Measurements from ENCODE around the gene SLC39A13.

The SLC39A13 gene

DNA sequence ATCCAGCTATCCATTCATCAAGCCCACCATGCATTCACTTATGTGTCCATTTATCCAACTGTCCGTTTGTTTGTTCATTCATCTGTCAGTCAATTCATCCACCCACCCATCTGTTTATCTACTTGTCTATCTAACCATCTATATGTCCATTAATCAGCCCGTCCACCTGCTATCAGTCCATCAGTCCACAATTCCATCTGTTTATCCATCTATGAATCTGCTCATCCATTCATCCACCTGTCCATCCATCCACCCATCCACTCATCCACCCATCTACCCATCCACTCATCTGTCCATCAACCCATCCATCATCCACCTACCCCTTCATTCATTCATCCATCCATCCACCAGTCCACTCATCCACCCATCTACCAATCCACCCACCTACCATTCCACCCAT, 29.1 kb upstream of the SLC39A13 start:
- no peak overlapping the region for H3K4me3 ChIP-seq (ENCODE audit: low read length)
- DNase-seq (ENCODE audit: low read depth, low spot score), result no peak

DNA sequence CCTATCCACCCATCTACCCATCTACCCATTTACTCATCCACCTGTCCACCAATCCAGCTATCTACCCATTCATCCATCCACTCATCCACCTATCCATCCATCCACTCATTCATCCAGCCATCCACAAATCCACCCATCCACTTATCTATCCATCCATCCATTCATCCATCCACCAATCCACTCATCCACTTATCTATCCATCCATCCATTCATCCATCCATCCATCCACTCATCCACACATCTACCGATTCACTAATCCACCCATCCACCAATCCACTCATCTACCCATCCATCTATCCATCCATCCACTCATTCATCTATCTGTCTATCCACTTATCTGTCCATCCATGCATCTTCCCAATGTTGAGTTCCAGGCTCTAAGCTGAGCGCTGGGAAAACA, 28.3 kb upstream of the SLC39A13 start:
- DNase-seq (ENCODE audit: low read depth, low spot score), result no peak
- no peak overlapping the region for H3K4me3 ChIP-seq (ENCODE audit: low read length)

DNA sequence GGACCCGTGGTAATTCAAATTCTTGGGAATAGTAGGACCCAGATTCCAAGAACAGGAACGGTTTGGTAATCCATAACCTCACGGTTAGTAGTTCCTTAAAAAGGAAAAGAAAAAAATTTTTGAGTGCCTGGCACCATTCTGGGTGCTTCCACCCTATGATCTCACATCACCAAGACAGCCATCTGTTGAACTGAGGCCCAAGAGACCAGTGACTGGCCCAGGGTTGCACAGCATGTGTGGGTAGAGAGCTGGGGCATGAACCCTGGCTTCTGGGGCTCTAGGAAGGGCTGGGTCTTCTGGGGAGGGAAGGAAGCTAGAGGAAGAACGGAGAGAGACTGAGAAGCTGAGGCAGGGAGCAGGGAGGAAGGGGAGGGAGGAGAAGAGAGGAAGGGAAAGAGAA, 25.3 kb upstream of the SLC39A13 start:
- no peak for DNase-seq (ENCODE audit: low read depth, low spot score)
- no peak overlapping the region for H3K4me3 ChIP-seq (ENCODE audit: low read length)

DNA sequence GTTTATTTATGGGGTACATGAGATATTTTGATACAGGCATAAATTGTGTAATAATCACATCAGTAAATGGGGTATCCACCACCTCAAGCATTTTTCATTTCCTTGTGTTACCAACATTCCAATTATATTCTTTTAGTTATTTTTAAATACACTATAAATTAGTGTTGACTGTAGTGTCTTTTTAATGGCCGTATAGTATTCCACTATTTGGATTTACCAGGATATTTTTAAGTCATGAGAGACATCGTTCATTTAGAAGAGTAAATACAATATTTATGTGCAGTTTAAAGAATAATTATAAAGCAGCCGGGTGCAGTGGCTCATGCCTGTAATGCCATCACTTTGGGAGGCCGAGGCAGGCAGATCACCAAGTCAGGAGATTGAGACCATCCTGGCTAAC, 23.9 kb upstream of the SLC39A13 start:
- no peak for DNase-seq (ENCODE audit: low read depth, low spot score)
- no peak overlapping the region for H3K4me3 ChIP-seq (ENCODE audit: low read length)

DNA sequence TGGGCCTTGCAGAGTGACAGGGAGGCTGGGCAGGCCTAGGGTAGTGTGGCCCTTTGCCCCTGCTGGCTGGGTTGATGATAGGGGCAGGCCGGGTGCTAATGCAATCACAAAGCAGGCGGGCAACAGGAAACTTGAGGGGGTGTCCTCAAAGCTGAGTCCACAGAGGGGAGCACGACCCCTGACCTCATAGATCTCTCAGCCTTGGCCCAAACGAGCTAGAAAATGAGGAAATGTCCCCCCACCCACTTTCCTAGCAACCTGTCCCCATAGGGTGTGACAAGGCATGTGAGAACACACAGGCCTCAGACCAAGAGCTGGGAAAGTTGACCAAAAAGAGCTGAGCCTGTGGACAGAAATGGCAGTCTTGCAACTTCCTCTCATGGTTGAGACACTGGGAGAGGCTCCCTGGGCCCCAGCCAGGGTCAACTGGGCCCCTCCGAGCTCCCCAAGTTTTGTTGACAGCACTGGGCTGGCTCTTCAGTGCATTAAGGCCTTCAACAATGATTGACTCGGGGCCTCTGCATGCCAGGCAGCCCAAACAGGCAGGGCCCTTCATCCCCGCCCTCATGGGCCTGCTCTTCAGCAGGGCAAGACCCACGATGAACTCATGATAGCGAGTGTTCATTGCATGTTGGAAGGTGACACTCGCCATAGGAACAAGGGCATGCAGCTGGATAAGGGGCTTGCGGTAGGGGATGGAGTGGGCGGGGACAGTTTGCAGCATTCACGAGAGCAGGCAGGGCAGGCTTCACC, 20.3 kb upstream of the SLC39A13 start:
- no peak for DNase-seq (ENCODE audit: low read depth, low spot score)
- no peak overlapping the region for H3K4me3 ChIP-seq (ENCODE audit: low read length)

DNA sequence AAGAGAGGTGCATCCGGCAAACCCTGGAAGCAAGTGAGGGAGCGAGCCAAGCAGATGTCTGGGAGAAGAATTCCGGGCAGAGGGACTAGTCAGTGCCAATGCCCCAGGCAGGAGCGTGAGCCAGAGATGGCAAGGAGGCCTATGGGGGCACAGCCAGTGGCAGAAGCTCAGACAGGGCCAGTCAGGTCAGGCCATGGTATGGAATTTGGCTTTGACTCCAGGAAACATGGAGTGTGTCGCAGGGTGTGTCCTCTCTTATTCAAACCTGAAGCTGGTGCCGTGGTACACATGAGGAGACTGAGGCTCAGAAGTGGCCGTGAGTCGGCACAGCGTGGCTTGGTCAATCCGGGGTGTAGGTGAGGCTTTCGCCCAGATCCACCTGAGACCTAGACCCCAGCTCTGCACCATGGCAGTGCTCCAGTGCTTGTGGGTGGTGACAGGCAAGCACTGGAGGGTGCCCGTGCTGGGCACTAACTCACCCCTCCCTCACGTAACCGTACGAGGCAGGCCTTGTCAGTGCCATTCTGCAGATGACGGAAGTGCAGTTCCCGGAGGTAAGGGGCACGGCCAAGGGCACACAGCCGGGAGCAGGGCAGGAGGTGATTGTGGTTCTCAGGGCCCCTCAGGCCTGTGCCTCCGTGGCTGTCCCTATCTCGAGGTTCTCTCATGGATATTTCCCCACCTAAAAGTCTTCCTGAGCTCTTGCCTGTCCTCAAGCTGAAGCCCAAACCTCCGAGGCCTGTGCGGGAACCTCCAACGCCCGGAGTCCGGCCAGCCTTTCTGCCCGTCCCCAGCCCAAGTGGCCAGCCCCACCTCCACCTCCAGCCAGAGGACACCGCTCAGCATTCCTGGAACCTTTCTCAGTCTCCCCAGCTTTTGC, 19.5 kb upstream of the SLC39A13 start:
- no peak for DNase-seq (ENCODE audit: low read depth, low spot score)
- no peak overlapping the region for H3K4me3 ChIP-seq (ENCODE audit: low read length)

DNA sequence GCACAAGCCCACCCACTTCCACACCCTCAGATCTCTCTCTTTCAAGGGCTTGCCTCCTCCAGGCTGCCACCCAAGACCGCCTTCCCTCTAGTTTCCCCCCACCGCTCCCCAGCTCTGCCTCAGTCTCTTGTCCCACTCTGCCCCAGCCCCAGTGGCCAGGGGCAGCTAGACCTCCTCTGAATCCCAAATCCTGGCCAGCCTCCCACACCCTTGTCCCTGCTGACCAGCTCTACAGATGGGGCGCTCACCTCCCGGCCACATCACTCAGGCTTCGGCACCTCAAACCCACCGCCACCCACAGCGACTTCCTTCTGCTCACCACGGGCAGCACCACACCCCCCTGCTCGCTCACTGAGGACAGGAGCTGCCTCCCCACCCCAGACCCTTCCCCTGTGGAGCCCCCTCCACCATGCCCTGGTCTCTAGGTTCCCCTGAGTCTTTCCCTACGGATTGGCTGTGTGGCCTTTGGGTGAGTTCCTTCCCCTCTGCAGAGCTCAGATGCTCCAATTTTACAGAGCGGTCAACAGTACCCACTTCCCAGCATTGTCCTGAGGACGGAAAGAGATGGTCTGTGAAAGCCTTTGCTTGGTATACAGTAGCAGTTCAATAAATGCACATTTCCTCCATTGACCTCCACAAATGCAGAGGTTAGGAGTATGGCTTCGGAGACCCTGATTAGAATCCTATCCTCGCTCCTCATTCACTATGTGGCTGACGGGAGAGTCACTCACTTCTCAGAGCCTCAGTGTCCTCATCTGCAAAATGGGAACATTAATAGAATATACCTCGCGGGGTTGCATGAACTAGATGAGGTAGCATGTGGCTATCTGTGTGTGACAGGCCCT, 18.6 kb upstream of the SLC39A13 start:
- DNase-seq (ENCODE audit: low read depth, low spot score), result no peak
- no peak overlapping the region for H3K4me3 ChIP-seq (ENCODE audit: low read length)

DNA sequence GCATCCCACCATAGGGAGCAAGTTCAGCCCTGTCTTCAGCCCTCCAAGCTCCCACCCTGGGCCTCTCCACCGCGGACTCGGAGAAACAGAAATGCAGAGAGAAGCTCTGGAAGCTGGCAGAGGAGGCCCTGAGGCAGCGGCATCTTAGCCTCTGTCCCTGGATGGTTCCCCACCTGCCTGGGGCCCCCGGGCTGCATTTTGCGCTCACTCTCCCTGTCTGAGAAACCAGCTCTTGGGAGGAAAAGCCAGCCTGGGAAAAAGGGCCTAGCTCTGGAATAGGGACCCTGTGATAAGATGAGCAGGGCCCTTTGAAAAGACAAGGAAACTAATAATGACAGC, 18.0 kb upstream of the SLC39A13 start:
- DNase-seq (ENCODE audit: low read depth, low spot score), result no peak

DNA sequence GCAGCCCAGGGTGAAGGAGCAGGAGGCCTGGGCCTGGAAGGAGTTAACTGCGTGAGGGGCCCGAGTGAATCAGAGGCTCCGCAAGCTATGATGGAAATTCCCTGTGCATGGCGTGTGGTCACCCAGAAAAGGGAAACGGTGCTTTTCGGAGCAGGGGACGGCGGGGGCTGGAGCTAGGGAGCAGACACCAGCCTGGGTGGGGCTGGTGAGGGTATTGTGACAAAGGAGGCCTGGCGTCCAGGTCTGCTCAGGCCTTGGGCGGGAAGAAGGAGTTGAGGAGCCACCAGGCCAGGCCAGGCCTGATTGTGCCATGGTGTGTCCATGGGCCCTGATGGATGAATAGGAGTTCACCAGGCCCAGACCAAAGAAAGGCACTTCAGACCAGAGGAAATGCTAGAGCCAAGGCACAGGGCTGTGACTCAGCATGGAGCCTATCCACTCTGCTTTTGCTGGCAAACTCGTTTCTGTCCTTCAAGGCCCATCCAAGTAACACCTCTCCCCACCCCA, 17.3 kb upstream of the SLC39A13 start:
- H3K4me3 ChIP-seq (ENCODE audit: low read length), result no peak overlapping the region
- DNase-seq (ENCODE audit: low read depth, low spot score), result no peak

More for the DNA sequence above, 18.0 kb upstream of the SLC39A13 start:
- no peak overlapping the region for H3K4me3 ChIP-seq (ENCODE audit: low read length)

DNA sequence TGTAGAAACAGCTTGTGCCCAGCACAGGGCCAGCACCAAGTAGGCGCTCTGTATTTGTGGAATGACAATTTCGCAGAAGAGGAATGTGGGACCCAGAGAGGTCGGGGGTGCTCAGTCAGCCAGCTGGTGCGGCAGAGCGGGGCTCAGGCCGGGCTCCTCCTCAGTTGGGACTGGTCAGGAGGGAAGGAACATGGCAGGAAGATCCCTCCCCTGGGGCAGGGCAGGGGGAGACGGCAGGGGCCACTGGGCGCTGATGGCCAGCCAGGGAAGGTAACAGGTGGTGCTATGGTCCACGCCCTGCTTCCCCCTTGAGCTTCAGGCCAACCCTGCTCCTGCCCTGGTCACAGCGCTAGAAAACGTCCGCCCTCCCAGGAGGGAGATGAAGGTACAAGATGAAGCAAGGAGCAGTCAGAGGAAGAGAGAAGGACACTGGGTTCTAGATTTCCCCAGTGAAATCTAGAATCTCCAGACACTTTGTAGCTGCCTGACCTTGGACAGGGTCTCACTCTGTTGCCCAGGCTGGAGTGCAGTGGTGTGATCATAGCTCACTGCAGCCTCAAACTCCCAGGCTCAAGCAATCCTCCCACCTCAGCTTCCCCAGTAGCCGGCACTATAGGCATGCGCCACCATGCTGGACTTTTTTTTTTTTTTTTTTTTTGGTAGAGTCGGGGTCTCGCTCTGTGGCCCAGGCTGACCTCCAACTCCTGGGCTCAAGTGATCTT, 16.5 kb upstream of the SLC39A13 start:
- DNase-seq (ENCODE audit: low read depth, low spot score), result no peak
- no peak overlapping the region for H3K4me3 ChIP-seq (ENCODE audit: low read length)

DNA sequence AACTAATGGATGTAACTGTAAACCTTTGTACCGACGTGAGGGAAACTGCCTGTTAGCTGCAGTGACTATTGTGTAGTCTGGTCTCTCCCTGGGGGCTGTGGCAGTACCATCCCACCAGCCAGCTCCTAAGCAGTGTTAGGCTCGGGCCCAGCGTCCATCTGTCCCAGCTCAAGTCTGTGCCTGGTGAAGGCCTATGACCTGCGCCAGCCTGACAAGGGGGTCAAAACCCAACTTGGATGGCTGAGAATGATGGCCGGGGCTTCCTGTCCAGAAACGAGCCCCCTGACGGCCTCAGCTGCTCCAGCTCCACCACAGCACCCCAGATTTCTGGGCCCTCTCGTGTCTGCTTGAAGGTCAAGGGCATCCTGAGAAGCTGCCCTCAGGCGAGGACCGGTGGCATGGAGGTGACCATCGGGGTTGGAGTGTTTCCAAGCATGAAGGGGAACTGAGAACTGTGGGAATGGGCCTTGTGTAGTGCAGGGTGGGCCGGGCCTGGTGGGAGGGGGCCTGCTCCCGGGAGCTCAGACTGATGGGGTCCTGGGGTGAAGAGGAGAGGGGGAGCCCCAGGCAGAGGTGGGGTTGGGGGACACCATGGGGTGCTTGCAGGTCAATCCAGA, 15.7 kb upstream of the SLC39A13 start:
- H3K4me3 ChIP-seq (ENCODE audit: low read length), result no peak overlapping the region
- no peak for DNase-seq (ENCODE audit: low read depth, low spot score)

DNA sequence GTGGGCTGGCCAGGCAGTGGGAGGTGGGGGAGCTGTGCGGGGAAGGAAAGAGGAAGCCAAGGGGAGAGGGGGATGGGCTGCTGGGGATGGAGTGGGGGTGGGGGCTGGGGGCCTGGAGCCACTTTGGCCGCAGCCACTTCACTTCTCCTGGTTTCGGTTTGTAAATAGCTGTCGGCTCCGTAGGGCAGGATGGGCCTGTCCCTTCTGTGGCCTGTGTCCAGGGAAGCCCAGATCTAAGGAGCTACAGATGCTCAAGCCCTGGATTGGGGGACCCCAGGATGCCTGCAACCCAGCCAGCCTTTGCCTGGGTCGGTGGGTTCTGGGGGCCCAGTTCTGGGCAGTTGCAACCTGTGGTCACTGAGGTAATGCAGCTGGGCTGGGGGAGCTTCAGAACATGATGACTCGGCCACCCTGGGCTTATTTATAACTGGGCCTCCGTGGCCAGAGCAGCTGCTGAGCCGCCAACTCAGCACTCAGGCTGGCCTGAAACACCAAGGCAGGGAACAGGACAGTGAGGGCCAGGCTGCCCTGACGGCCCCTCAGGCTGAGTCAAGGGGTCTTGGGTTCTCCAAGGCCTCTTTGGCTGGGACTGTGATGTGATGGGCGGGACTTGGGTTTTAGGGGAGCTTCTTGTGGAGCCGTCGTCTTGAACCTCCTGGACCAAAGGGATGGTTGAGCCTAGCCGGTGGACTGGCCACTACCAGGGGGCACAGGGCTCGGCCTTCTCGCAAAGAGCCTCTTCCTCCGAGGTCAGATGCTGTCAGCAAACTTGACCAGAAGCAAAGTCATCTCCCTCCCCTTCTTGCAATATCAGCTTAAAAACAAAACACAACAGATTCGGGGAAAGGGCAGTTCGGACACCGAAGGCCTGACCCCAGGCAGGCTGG, 15.0 kb upstream of the SLC39A13 start:
- H3K4me3 ChIP-seq (ENCODE audit: low read length), result no peak overlapping the region
- DNase-seq (ENCODE audit: low read depth, low spot score), result no peak

DNA sequence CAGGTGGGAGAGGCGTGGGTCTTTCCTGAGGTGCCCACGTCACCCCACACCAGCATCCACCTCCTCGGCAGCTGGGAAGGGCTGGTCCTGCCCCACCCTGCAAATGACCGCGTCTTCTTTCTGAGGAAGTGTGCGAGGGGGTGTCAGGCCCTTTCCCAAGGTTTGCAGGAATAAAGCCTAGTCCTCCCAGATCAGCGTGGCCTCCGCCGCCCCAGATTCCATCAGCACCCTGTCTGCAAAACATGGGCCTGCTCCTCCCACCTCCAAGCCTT, 14.4 kb upstream of the SLC39A13 start:
- DNase-seq (ENCODE audit: low read depth, low spot score), result no peak
- no peak overlapping the region for H3K4me3 ChIP-seq (ENCODE audit: low read length)

DNA sequence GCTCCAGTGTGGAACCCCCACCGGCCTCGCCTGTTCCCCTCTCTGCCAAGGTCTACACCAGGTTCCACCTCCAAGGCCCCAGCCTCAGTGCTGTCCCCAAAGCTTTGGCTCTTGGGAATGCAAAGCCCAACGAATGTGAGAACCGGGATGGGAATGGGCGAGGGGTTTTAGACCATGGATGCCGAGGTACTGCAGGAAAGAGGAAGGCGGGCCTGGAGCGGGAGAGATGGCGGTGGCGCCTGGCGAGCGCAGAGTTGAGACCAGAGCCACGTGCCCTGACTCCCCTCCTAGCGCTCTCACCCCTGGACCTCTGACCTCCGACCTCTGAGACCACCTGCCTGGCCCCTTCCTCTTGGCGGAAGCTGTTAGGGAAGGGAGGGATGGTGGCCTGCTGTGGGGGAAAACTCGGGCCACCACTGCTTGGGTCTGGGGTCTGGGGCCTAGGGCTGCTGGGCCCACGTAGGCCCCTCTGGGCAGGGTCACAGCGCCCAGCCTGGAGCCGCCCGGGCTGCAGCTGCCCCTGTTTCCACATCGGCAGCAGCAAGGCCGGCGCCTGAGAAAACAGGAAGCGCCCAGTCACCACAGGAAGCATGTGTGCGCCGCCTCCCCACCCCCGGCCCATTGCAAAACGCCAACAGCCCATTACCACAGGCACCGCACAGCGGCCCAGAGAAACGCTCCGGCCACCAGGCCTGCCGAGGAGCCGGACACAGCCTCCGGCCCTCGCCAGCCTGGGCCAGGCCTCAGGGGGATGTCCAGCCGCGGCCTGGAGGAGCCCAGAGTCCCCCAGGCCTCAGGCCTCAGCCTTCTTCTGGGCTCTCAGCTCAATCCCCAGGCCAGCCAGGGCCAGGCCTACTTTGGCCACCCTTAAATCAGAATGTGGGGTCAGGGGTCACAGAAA, 13.8 kb upstream of the SLC39A13 start:
- H3K4me3 ChIP-seq (ENCODE audit: low read length), result peak overlapping the region; percentile 24
- DNase-seq (ENCODE audit: low read depth, low spot score), result peak; percentile 44

DNA sequence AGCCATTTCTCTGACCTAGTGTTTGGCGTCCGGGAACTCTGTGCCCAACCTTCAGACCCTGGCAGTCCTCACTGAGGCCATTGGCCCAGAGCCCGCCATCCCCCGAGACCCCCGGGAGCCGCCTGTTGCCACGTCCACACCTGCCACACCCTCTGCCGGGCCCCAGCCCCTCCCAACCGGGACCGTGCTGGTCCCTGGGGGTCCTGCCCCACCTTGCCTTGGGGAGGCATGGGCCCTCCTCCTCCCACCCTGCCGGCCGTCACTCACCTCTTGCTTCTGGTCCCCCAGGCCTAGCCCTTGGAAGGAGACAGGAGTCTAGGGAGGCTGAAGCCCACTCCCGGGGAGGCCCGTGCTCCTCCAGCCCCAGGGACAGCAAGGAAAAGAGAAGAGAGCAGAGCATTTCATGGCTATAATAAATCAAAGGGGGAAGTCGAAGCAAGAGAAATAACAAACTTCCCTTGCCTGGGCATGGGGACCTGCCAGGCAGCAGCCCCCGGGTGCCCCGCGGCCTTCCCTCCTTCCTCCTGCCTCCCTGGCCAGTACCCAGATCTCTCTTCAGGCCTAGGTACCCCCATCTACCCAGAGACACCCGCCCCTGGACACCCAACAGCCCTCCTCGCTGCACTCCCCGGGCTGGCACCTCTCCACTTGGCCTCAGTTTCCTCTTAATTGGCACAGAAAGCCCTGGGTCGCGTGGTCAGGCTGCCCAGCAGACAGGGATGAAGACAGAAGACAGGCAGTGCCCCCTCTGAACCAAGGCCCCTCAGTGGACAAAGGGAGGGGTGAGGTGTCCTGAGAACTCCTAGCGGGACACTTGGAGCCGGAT, 13.0 kb upstream of the SLC39A13 start:
- DNase-seq (ENCODE audit: low read depth, low spot score), result no peak
- no peak overlapping the region for H3K4me3 ChIP-seq (ENCODE audit: low read length)

DNA sequence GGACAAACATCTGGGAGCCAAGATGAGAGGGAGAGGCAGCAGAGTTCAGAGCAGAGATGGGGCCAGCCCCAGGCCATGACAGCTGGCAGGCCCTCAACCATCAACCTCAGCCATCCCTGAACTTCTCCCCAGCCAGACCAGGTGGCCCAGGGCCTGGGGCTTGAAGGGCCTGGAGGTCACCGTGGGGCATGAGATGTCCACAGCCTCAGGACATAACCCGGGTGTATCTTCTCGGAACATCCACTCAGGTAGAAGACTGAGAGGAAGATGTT, 12.4 kb upstream of the SLC39A13 start:
- no peak for DNase-seq (ENCODE audit: low read depth, low spot score)
- no peak overlapping the region for H3K4me3 ChIP-seq (ENCODE audit: low read length)
